Adrenal gland (tissue), 12 donors: ENCODE data around the gene NUAK1. TPM values are rescaled to one million over a fixed set of nuclear protein-coding genes. Genes with fewer than 3 reads are reported as not detected.
A peak's percentile ranks its signal among the peaks of the same experiment; 100 is the strongest.

Source experiments
- DNase-seq, 7 donors: peaks; one replicate each; pipeline ENCODE4 v3.0.0-alpha.2; 2019 to 2020
- H3K27ac ChIP-seq, 5 donors: fragments of 200-600 bp; sonication (generic) in 4 of 5; 1 replicate in 3 of 5; 2 replicates in 2 of 5; pipeline versions ENCODE4 v1.5.1 to v1.8.0; 2016 to 2020; ENCODE audit warnings: mild to moderate bottlenecking in 1 of 5
- H3K27me3 ChIP-seq: fragments of 200-600 bp; 2 replicates; pipeline ENCODE4 v1.8.0; 2021
- H3K36me3 ChIP-seq, 2 donors: fragments of 200-600 bp; replicated peaks in 1 of 2; 1 replicate in 1 of 2; 2 replicates in 1 of 2; pipeline versions ENCODE4 v1.5.1 to v1.8.0; 2018 to 2022
- H3K4me1 ChIP-seq, 2 donors: fragments of 200-600 bp; replicated peaks in 1 of 2; 1 replicate in 1 of 2; 2 replicates in 1 of 2; pipeline versions ENCODE4 v1.5.1 to v1.8.0; 2018 to 2021
- H3K4me3 ChIP-seq, 4 donors: fragments of 200-600 bp; sonication (generic) in 3 of 4; one replicate each; pipeline ENCODE4 v1.5.1; 2016 to 2018
- H3K9me3 ChIP-seq, 3 donors: fragments of 200-600 bp; sonication (generic) in 1 of 3; replicated peaks in 1 of 3; 1 replicate in 2 of 3; 2 replicates in 1 of 3; pipeline versions ENCODE4 v1.5.1 to v1.8.0; 2016 to 2021
- POLR2A ChIP-seq, 2 donors: fragments of 450-650 bp; IDR thresholded peaks; one replicate each; pipeline ENCODE4 v1.6.1; 2017; ENCODE audit warnings: antibody characterized with exemption in 2 of 2, mild to moderate bottlenecking in 2 of 2, moderate library complexity in 1 of 2
- WGBS, 4 donors: extraction: QIAGEN DNeasy Blood & Tissue Kit in 2 of 4; methylation state at CpG; one replicate each; pipeline versions ENCODE4 v1.1.5 to v1.1.7; 2013 to 2017; 5-methylcytosine and 5-hydroxymethylcytosine counted together
- intact Hi-C, 2 donors: fragments of 100-400 bp; cut with DNase I; formaldehyde crosslinking; loops; one replicate each; pipeline versions ENCODE4 v1.14.1 to v1.15.0; 2022 to 2023
- polyA plus RNA-seq, 3 donors: library from polyadenylated mRNA; stranded (reverse); fragments of 200-250 nt in 2 of 3; fragments of 350-450 nt in 1 of 3; fragmentation: Illumina TruSeq in 1 of 3; extraction: RNeasy Lipid Tissue Mini Kit (QIAGEN cat#74804) in 1 of 3; gene quantifications; one replicate each; pipeline ENCODE4 v1.2.3, GENCODE V29; 2013 to 2014
- total RNA-seq, 9 donors: library from RNA; depleted of rRNA in 4 of 9; stranded (reverse); fragments of >200 nt in 4 of 9; fragments of 120-200 nt in 1 of 9; fragmentation: NEBNext Ultra II Directional in 1 of 9; extraction: Animal tissue kit (Norgen Biotek cat#: 25700) in 1 of 9; gene quantifications; one replicate each; pipeline versions ENCODE4 v1.1.0 to v1.2.4, GENCODE V29; 2013 to 2023
- TF ChIP-seq, protein P1 (sequence below), 6 experiments: fragments of 450-650 bp in 4 of 6; fragments of 200-600 bp in 2 of 6; sonication (generic) in 1 of 6; IDR thresholded peaks; 1 replicate in 5 of 6; 2 replicates in 1 of 6; pipeline versions ENCODE4 v1.5.1 to v1.8.0; 2016 to 2021; ENCODE audit warnings: antibody characterized with exemption in 6 of 6, mild to moderate bottlenecking in 2 of 6, moderate library complexity in 1 of 6
- donor health status: healthy with polysubstance abuse.
- donor health status: Bipolar disorder and iron deficiency.
- donor health status: DM: yes; HTN: yes; CAD: no.
- donor health status: DM: no; HTN: no; CAD: no.
- donor health status: DM: no; HTN: no; CAD: no.
- donor health status: DM: yes; HTN: yes; CAD: no.

Gene NUAK1
- total and polyA plus RNA-seq, 12 donors, result 2.4 to 15.1 (median 8.4) TPM

DNA sequence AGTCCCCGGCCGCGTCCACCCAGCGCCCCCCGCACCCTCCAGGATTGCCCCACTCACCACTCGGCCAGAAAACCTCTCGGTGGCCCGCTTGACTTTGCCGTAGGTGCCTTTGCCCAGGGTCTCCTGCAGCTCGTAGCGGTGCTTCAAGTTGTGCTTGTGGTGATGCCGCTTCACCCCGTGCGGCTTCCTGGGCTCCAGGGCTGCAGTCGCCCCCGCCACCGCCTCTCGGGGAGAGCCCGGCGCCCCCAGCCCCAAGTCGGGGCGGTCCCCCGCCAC, 459 bp downstream of the NUAK1 start:
- TF ChIP-seq, protein P1, sequence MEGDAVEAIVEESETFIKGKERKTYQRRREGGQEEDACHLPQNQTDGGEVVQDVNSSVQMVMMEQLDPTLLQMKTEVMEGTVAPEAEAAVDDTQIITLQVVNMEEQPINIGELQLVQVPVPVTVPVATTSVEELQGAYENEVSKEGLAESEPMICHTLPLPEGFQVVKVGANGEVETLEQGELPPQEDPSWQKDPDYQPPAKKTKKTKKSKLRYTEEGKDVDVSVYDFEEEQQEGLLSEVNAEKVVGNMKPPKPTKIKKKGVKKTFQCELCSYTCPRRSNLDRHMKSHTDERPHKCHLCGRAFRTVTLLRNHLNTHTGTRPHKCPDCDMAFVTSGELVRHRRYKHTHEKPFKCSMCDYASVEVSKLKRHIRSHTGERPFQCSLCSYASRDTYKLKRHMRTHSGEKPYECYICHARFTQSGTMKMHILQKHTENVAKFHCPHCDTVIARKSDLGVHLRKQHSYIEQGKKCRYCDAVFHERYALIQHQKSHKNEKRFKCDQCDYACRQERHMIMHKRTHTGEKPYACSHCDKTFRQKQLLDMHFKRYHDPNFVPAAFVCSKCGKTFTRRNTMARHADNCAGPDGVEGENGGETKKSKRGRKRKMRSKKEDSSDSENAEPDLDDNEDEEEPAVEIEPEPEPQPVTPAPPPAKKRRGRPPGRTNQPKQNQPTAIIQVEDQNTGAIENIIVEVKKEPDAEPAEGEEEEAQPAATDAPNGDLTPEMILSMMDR (IDR thresholded peaks at IDR 0.05), result no peak
- TF ChIP-seq POLR2A (IDR thresholded peaks at IDR 0.05), result no peak
- Histone ChIP-seq H3K4me1 (peaks cover 11 to 41% of the 10 kb centered on the region in 2 donors), H3K27ac (peak overlapping the region in 4 of 5 donors; percentile 79 to 96 (median 86)), H3K27me3 (no peaks in the 10 kb centered on the region), H3K4me3 (peak overlapping the region in 3 of 4 donors; percentile 26 to 89 (median 81)), H3K36me3 (no peaks in the 10 kb centered on the region), H3K9me3 (no peaks in the 10 kb centered on the region)
- no peak for DNase-seq
- WGBS, 4 donors, result 0 to 5% (median 2%) methylated on average over 6 to 23 of the region's 23 CpGs
- intact Hi-C loops, result loop anchor here (5.0 to 10.0 kb wide), 3 partner anchors 431 to 716 kb away; no protein-coding TSS in a partner anchor

DNA sequence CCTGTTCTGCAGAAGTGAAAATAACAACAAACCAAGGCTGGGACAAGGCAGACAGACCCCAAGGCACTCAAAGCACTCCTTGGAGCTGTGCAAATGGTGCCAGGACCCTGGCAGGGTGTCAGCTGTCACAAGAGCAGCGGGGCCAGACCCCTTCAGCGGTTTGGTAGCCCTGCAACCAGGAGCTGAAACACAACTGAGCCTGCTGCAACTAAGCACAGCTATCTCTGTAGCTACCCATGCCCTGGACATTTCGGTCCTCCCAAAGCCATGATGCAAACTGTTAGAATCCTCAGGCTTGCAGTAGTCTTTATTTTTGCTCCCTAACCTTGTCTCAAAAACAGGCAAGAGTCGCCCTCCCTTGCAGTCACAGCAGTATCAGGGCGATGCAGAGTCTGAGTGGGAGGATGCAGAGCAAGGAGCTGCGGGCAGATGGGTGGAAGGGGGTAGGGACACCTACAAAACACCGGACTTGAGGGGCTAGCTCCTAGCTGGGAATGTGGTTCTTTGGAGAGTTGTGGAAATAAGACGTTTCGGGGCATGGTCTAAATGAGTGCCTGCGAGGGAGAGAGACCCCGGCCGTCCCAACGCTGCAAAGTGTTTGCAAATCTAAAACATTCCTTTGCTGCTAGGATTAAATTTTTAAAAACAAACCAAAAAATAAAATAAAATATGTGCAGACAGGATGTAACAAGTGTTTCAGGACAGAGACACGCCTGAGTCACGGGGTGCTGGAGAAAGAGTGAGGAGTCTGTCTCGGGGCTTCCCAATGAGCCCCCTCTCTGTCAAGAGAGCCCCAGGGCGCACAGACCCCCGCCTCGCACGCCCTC, 1.0 kb downstream of the NUAK1 start:
- Histone ChIP-seq H3K27ac (peak overlapping the region in 4 of 5 donors; percentile 79 to 96 (median 86)), H3K4me1 (peaks cover 15 to 47% of the 10 kb centered on the region in 2 donors), H3K27me3 (no peaks in the 10 kb centered on the region), H3K36me3 (no peaks in the 10 kb centered on the region), H3K4me3 (peak overlapping the region in 2 of 4 donors; percentile 81 to 89), H3K9me3 (no peaks in the 10 kb centered on the region)
- intact Hi-C loops, result loop anchor here (5.0 to 10.0 kb wide), 3 partner anchors 430 to 715 kb away; no protein-coding TSS in a partner anchor
- DNase-seq, result no peak
- WGBS, 4 donors, result 39 to 51% (median 42%) methylated on average over 16 to 20 of the region's 20 CpGs
- peak in 1 of 2 donors; percentile 8 for TF ChIP-seq POLR2A (IDR thresholded peaks at IDR 0.05)
- TF ChIP-seq, protein P1 (IDR thresholded peaks at IDR 0.05), result no peak

DNA sequence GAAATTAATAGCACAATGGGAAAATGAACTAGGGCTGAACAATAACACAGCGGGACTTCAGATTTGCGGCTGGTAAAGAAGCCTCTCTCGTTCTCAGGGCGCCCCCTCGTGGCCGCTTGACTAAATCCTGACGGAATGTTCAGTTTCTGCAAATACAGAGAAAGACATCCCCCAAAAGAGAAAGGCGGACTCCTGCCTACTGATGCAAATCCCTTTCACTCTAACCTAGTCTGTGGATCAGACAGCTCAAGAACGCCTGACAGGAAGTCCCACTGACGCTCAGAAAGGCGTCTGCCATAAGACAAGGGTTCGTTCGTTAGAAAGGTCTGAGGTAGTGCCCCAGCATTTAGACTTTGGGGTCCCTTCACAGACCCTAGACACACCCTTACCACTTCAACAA, 2.5 kb downstream of the NUAK1 start:
- WGBS, 4 donors, result 1 to 9% (median 9%) methylated on average over 13 of the region's 13 CpGs
- H3K4me3 ChIP-seq, result peak overlapping the region in 1 of 4 donors; percentile 89
- H3K27ac ChIP-seq, result peak overlapping the region in 1 of 5 donors; percentile 83
- no peaks in the 10 kb centered on the region for H3K9me3 ChIP-seq
- DNase-seq, result peak; percentile 80 to 96 (median 88)
- no peaks in the 10 kb centered on the region for H3K36me3 ChIP-seq
- peaks cover 15 to 62% of the 10 kb centered on the region in 2 donors for H3K4me1 ChIP-seq
- TF ChIP-seq, protein P1 (IDR thresholded peaks at IDR 0.05), result peak; percentile 75 to 96 (median 90)
- TF ChIP-seq POLR2A (IDR thresholded peaks at IDR 0.05), result no peak
- intact Hi-C loops, result loop anchor here (5.0 to 10.0 kb wide), 3 partner anchors 429 to 714 kb away; no protein-coding TSS in a partner anchor
- no peaks in the 10 kb centered on the region for H3K27me3 ChIP-seq

DNA sequence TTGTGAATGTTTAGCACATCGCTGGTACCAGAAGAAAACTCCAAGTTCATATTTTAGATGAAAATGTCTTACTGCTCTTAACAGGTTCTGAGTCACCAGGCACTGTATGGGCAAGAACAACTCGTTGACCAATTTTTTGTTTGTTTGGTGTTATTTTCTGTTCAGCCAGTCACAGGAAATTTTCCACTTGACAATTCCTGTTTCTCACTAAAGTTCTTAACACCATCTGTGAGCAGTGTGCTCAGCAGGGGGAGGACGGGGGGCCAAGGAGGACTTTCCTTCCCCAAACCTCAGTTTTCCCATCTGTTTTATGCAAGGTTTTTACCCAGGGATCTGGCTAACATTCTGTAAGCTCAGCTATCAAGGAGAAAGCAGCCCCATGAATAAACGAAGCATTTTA, 3.0 kb downstream of the NUAK1 start:
- peak overlapping the region in 1 of 4 donors; percentile 31 for H3K4me3 ChIP-seq
- TF ChIP-seq, protein P1 (IDR thresholded peaks at IDR 0.05), result no peak
- TF ChIP-seq POLR2A (IDR thresholded peaks at IDR 0.05), result no peak
- H3K36me3 ChIP-seq, result no peaks in the 10 kb centered on the region
- 17 to 24% (median 22%) methylated on average over 4 of the region's 4 CpGs for WGBS, 4 donors
- intact Hi-C loops, result loop anchor here (5.0 to 10.0 kb wide), 3 partner anchors 428 to 713 kb away; no protein-coding TSS in a partner anchor
- no peaks in the 10 kb centered on the region for H3K9me3 ChIP-seq
- H3K4me1 ChIP-seq, result peaks cover 15 to 66% of the 10 kb centered on the region in 2 donors
- DNase-seq, result no peak
- H3K27me3 ChIP-seq, result no peaks in the 10 kb centered on the region
- peak overlapping the region in 2 of 5 donors; percentile 31 to 33 for H3K27ac ChIP-seq
